HCT116 (cell line): ENCODE measurements around the gene ZNF585A. TPM values are rescaled to one million over a fixed set of nuclear protein-coding genes. Genes with fewer than 3 reads are reported as not detected.

Experiments
- ATAC-seq: fragments of 200-7000 bp; cut with Tn5 transposase; 2 replicates; pipeline ENCODE4 v1.9.1; 2020; ENCODE audit warnings: mild to moderate bottlenecking, moderate library complexity
- BruUV-seq: library from RNA; stranded (reverse); fragments of 400-500 nt; replicated peaks from 2 replicates; lab custom pipeline; 2021; lab: Mats Ljungman, UMichigan
- CTCF ChIA-PET: fragments of 300-600 bp; sonication (Branson Sonifier 250); formaldehyde crosslinking; loops from one replicate; lab custom pipeline; 2021; ENCODE audit warnings: antibody characterized with exemption; lab: Charles Lee
- POLR2A ChIA-PET: fragments of 300-600, 350-600 bp; sonication (Branson Sonifier 250); formaldehyde crosslinking; loops from one replicate; lab custom pipeline; 2021; ENCODE audit warnings: antibody characterized with exemption; lab: Charles Lee
- RAD21 ChIA-PET, 2 experiments: fragments of 300-600 bp; sonication (Branson Sonifier 250); formaldehyde crosslinking; loops; one replicate each; lab custom pipeline; 2023; ENCODE audit warnings: low total read pairs in 2 of 2; ENCODE audit not compliant: uncharacterized antibody in 2 of 2, unreplicated experiment in 2 of 2, low non-redundant PET in 1 of 2; lab: Charles Lee
- DNase-seq: peaks from one replicate; pipeline ENCODE4 v3.0.0-alpha.2; 2010; ENCODE audit warnings: low read depth, low spot score
- H2AFZ ChIP-seq: fragments of 200-600 bp; shearing (Covaris generic), sonication (generic); 2 replicates; pipeline ENCODE4 v1.6.1; 2017; ENCODE audit warnings: low read depth, mixed run types, mixed read lengths, antibody characterized with exemption, low read length; ENCODE audit not compliant: poor library complexity, severe bottlenecking
- H3K27ac ChIP-seq: 2 replicates; pipeline ENCODE4 v1.5.1; 2012; ENCODE audit warnings: low read depth, low read length
- H3K27me3 ChIP-seq: fragments of 200-600 bp; sonication (generic); 2 replicates; pipeline ENCODE4 v1.6.1; 2016; ENCODE audit warnings: mixed run types, low read length, mixed read lengths; ENCODE audit not compliant: insufficient read depth
- H3K36me3 ChIP-seq, 2 experiments: fragments of 200-500 bp in 1 of 2; fragments of 200-600 bp in 1 of 2; sonication (Bioruptor generic) in 1 of 2; sonication (generic) in 1 of 2; 2 replicates each; pipeline versions ENCODE4 v1.5.1 to v1.6.1; 2014 to 2016; ENCODE audit warnings: low read length in 2 of 2, inconsistent platforms in 1 of 2, mixed read lengths in 1 of 2, mixed run types in 1 of 2; ENCODE audit not compliant: insufficient read depth in 2 of 2, control insufficient read depth in 1 of 2
- H3K4me1 ChIP-seq, 2 experiments: fragments of 200-600 bp in 1 of 2; sonication (generic) in 1 of 2; 2 replicates each; pipeline versions ENCODE4 v1.5.1 to v1.6.1; 2012 to 2017; ENCODE audit warnings: low read length in 2 of 2, inconsistent platforms in 1 of 2, mild to moderate bottlenecking in 1 of 2, mixed read lengths in 1 of 2, mixed run types in 1 of 2, moderate library complexity in 1 of 2; ENCODE audit not compliant: insufficient read depth in 2 of 2, control insufficient read depth in 1 of 2
- H3K4me2 ChIP-seq: fragments of 200-600 bp; sonication (generic); 2 replicates; pipeline ENCODE4 v1.6.1; 2017; ENCODE audit warnings: mixed run types, low read length, mixed read lengths
- H3K4me3 ChIP-seq, 2 experiments: fragments of 200-600 bp in 1 of 2; sonication (generic) in 1 of 2; replicated peaks in 1 of 2; 2 replicates each; pipeline ENCODE4 v1.5.1; 2011 to 2016; ENCODE audit warnings: low read length in 2 of 2, control low read depth in 1 of 2, low read depth in 1 of 2, mild to moderate bottlenecking in 1 of 2, mixed read lengths in 1 of 2, mixed run types in 1 of 2
- H3K79me2 ChIP-seq: fragments of 200-600 bp; sonication (generic); 2 replicates; pipeline ENCODE4 v1.6.1; 2017; ENCODE audit warnings: mild to moderate bottlenecking, mixed run types, low read length, moderate library complexity, mixed read lengths; ENCODE audit not compliant: insufficient read depth
- H3K9ac ChIP-seq: fragments of 200-600 bp; sonication (generic); 2 replicates; pipeline ENCODE4 v1.6.1; 2016; ENCODE audit warnings: low read length, mixed read lengths
- H3K9me2 ChIP-seq: fragments of 200-600 bp; sonication (generic), shearing (Covaris generic); 2 replicates; pipeline ENCODE4 v1.6.1; 2017; ENCODE audit warnings: mixed run types, mild to moderate bottlenecking, moderate library complexity; ENCODE audit not compliant: insufficient read depth
- H3K9me3 ChIP-seq, 2 experiments: fragments of 200-500 bp in 1 of 2; fragments of 200-600 bp in 1 of 2; sonication (Bioruptor generic) in 1 of 2; sonication (generic) in 1 of 2; 2 replicates each; pipeline ENCODE4 v1.6.1; 2014 to 2017; ENCODE audit warnings: low read length in 2 of 2, mixed read lengths in 2 of 2, inconsistent platforms in 1 of 2, low read depth in 1 of 2, mild to moderate bottlenecking in 1 of 2, mixed run types in 1 of 2, moderate library complexity in 1 of 2; ENCODE audit not compliant: control insufficient read depth in 1 of 2, insufficient read depth in 1 of 2
- H4K20me1 ChIP-seq: fragments of 200-600 bp; sonication (generic), shearing (Covaris generic); 2 replicates; pipeline ENCODE4 v1.6.1; 2017; ENCODE audit warnings: mixed run types, mild to moderate bottlenecking, moderate library complexity; ENCODE audit not compliant: insufficient read depth
- ELF1 ChIP-seq: IDR thresholded peaks from 2 replicates; pipeline ENCODE4 v1.6.1; 2012; ENCODE audit warnings: low read depth, borderline replicate concordance
- POLR2A ChIP-seq: IDR thresholded peaks from 2 replicates; pipeline ENCODE4 v1.7.0; 2011; ENCODE audit warnings: borderline replicate concordance; ENCODE audit not compliant: insufficient read depth, insufficient read length; ENCODE audit errors: extremely low read depth
- POLR2AphosphoS5 ChIP-seq: IDR thresholded peaks from 2 replicates; pipeline ENCODE4 v1.6.1; 2011; ENCODE audit warnings: mild to moderate bottlenecking, low read depth, low read length, moderate library complexity
- SIN3A ChIP-seq: IDR thresholded peaks from 2 replicates; pipeline ENCODE4 v1.6.1; 2012; ENCODE audit warnings: low read depth
- intact Hi-C: fragments of 100-400 bp; cut with micrococcal nuclease; formaldehyde crosslinking; loops from 2 replicates; pipeline ENCODE4 v1.10.0; 2022
- total RNA-seq: library from RNA; stranded (reverse); gene quantifications from one replicate; pipeline ENCODE4 v1.2.1, GENCODE V29; 2021; ENCODE audit not compliant: unreplicated experiment

The ZNF585A gene
- total RNA-seq, 1 experiment from 2014 or later, result 3.9 TPM

DNA sequence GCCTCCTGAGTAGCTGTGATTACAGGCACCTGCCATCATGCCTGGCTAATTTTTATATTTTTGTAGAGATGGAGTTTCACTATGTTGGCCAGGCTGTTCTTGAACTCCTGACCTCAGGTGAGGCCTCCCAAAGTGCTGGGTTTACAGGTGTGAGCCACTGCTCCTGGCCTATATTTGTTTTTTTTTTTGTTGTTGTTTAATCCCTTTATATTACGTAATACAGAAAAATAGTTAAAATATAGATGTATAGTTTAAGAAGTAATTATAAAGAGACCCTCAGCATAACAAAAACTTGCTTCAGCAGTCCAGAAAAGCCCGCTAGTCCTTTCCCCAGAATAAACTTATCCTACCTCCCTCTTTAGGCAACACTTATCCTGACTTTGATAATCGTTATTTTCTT is 47.9 kb upstream of the ZNF585A start:
- H3K4me3 ChIP-seq, result no peak overlapping the region
- H3K27ac ChIP-seq, result no peak overlapping the region
- H4K20me1 ChIP-seq, result no peaks in the 10 kb centered on the region
- no peak overlapping the region for H2AFZ ChIP-seq
- no peak overlapping the region for H3K9ac ChIP-seq
- no peak for TF ChIP-seq POLR2AphosphoS5
- no peaks in the 10 kb centered on the region for H3K9me2 ChIP-seq
- peaks cover 4 to 10% of the 10 kb centered on the region in 2 experiments; a peak in 2 of 4 replicates for H3K4me1 ChIP-seq
- H3K4me2 ChIP-seq, result no peak overlapping the region
- H3K36me3 ChIP-seq, result 0 out of 4 replicates have a peak, but pooled peaks cover 0 to 5% of the 10 kb centered on the region in 2 experiments
- peaks cover 17% of the 10 kb centered on the region for H3K79me2 ChIP-seq
- no peak for DNase-seq
- ATAC-seq, result no peak
- CTCF ChIA-PET, result no interaction called here
- RAD21 ChIA-PET, result no interaction called here
- H3K9me3 ChIP-seq, result no peaks in the 10 kb centered on the region; a peak in 1 of 4 replicates
- POLR2A ChIA-PET, result no interaction called here
- no TSS peak for BruUV-seq
- H3K27me3 ChIP-seq, result no peaks in the 10 kb centered on the region
- intact Hi-C loops, result no loop called here

DNA sequence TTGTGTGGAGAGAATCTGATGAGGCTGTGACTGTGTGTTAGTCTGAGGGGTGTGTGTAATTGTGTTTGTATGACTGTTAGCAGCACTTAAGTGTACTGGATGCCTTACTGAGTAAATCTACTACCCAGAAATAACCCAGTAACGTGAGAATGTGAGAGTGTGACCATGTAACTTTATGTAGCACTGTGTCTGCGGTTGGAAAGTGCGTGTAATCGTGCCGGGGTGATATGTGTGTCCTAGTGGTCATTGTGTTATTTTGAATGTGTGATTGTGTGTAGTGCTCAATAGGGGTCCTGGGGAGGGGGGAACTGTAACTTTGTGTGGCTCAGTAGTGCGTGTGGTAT is 46.1 kb upstream of the ZNF585A start:
- DNase-seq, result no peak
- POLR2A ChIA-PET, result no interaction called here

More for the DNA sequence above, 46.1 kb upstream of the ZNF585A start:
- H3K36me3 ChIP-seq, result 0 out of 4 replicates have a peak, but pooled peaks cover 0 to 3% of the 10 kb centered on the region in 2 experiments
- TSS peak; percentile 83 for BruUV-seq
- ATAC-seq, result no peak
- H3K9ac ChIP-seq, result peak overlapping the region; percentile 93
- H3K4me1 ChIP-seq, result peaks cover 4 to 10% of the 10 kb centered on the region in 2 experiments; a peak in 2 of 4 replicates
- CTCF ChIA-PET, result no interaction called here
- peaks cover 17% of the 10 kb centered on the region for H3K79me2 ChIP-seq
- TF ChIP-seq ELF1 (no peak), SIN3A (no peak), POLR2A (peak; percentile 2)
- TF ChIP-seq, all 23 proteins: peak for 1
- H2AFZ ChIP-seq, result peak overlapping the region; percentile 97
- peak overlapping the region; percentile 99 for H3K4me2 ChIP-seq
- H4K20me1 ChIP-seq, result no peaks in the 10 kb centered on the region
- peak overlapping the region; percentile 93 to 100 for H3K4me3 ChIP-seq
- RAD21 ChIA-PET, result no interaction called here
- intact Hi-C loops, result loop anchor here (5.0 to 10.0 kb wide), 4 partner anchors 46 to 1084 kb away; partner anchors contain the start of genes ZNF146, ZNF565, ZNF573 and ZNF585A
- no peaks in the 10 kb centered on the region; a peak in 1 of 4 replicates for H3K9me3 ChIP-seq
- H3K27ac ChIP-seq, result peak overlapping the region; percentile 68
- no peaks in the 10 kb centered on the region for H3K27me3 ChIP-seq
- no peaks in the 10 kb centered on the region for H3K9me2 ChIP-seq
